ENCODE measurements around the gene RNF141. TPM values are rescaled to one million over a fixed set of nuclear protein-coding genes. Genes with fewer than 3 reads are reported as not detected.

The RNF141 gene
- total RNA-seq, 2 experiments from 2014 or later: 8.2 to 20.1 TPM

GRCh38 chr11:10526974-10527918, 13.7 kb downstream of the RNF141 start:
- no peak overlapping the region for H3K27ac ChIP-seq (ENCODE audit: low read depth, low read length, poor library complexity, severe bottlenecking)
- H3K9me3 ChIP-seq (ENCODE audit: low read length): no peaks in the 10 kb centered on the region
- no peak for DNase-seq (ENCODE audit: low spot score)
- no peak overlapping the region for H3K4me2 ChIP-seq (ENCODE audit: low read length)
- BruUV-seq (replicated peaks): no TSS peak
- H3K79me2 ChIP-seq (ENCODE audit: insufficient read depth, low read depth, low read length): no peaks in the 10 kb centered on the region
- ChIA-PET POLR2A (interaction anchor here (2.4 kb wide), 1 partner anchor 13 kb away, joined by 13 read pairs; the partner anchor contains the start of gene RNF141), CTCF (ENCODE audit: unreplicated experiment) (no interaction called here)
- H2AFZ ChIP-seq (ENCODE audit: low read length): no peak overlapping the region
- H3K4me3 ChIP-seq (ENCODE audit: low read depth, low read length, poor library complexity, severe bottlenecking): no peak overlapping the region
- H3K4me1 ChIP-seq (ENCODE audit: insufficient read depth, low read length, poor library complexity, severe bottlenecking): no peaks in the 10 kb centered on the region
- no peaks in the 10 kb centered on the region for H3K9me2 ChIP-seq (ENCODE audit: insufficient read depth, low read length)
- intact Hi-C loops (cut with micrococcal nuclease; ENCODE audit: unreplicated experiment): no loop called here
- H3K36me3 ChIP-seq (ENCODE audit: insufficient read depth, low read length): peaks cover 28% of the 10 kb centered on the region
- no peaks in the 10 kb centered on the region for H4K20me1 ChIP-seq (ENCODE audit: insufficient read depth, low read length)
- no peak for TF ChIP-seq CTCF (conservative IDR thresholded peaks at IDR 0.05; ENCODE audit: low read length)
- no peak for TF ChIP-seq EZH2phosphoT487 (IDR thresholded peaks at IDR 0.05; ENCODE audit: borderline replicate concordance, low read depth, low read length)

- no peak overlapping the region for H3K4me2 ChIP-seq (ENCODE audit: low read length)
- H3K27ac ChIP-seq (ENCODE audit: low read depth, low read length, poor library complexity, severe bottlenecking): no peak overlapping the region
- ChIA-PET POLR2A (no interaction called here), CTCF (ENCODE audit: unreplicated experiment) (no interaction called here)
- BruUV-seq (replicated peaks): no TSS peak
- DNase-seq (ENCODE audit: low spot score): no peak
- no peaks in the 10 kb centered on the region for H3K9me3 ChIP-seq (ENCODE audit: low read length)
- no peak overlapping the region for H2AFZ ChIP-seq (ENCODE audit: low read length)
- intact Hi-C loops (cut with micrococcal nuclease; ENCODE audit: unreplicated experiment): no loop called here
- peaks cover 30% of the 10 kb centered on the region for H3K36me3 ChIP-seq (ENCODE audit: insufficient read depth, low read length)
- no peaks in the 10 kb centered on the region for H3K79me2 ChIP-seq (ENCODE audit: insufficient read depth, low read depth, low read length)
- H3K9me2 ChIP-seq (ENCODE audit: insufficient read depth, low read length): no peaks in the 10 kb centered on the region
- H4K20me1 ChIP-seq (ENCODE audit: insufficient read depth, low read length): no peaks in the 10 kb centered on the region
- TF ChIP-seq CTCF (conservative IDR thresholded peaks at IDR 0.05; ENCODE audit: low read length): no peak
- no peak for TF ChIP-seq EZH2phosphoT487 (IDR thresholded peaks at IDR 0.05; ENCODE audit: borderline replicate concordance, low read depth, low read length)
- no peak overlapping the region for H3K4me3 ChIP-seq (ENCODE audit: low read depth, low read length, poor library complexity, severe bottlenecking)
- no peaks in the 10 kb centered on the region for H3K4me1 ChIP-seq (ENCODE audit: insufficient read depth, low read length, poor library complexity, severe bottlenecking)
These were observed 16.5 kb downstream of the RNF141 start for GRCh38 chr11:10524471-10524870.

GRCh38 chr11:10522921-10523320, 18.1 kb downstream of the RNF141 start:
- H3K36me3 ChIP-seq (ENCODE audit: insufficient read depth, low read length): peaks cover 26% of the 10 kb centered on the region
- H4K20me1 ChIP-seq (ENCODE audit: insufficient read depth, low read length): no peaks in the 10 kb centered on the region
- no peak overlapping the region for H3K27ac ChIP-seq (ENCODE audit: low read depth, low read length, poor library complexity, severe bottlenecking)
- intact Hi-C loops (cut with micrococcal nuclease; ENCODE audit: unreplicated experiment): no loop called here
- no peak overlapping the region for H3K4me3 ChIP-seq (ENCODE audit: low read depth, low read length, poor library complexity, severe bottlenecking)
- no peak overlapping the region for H3K4me2 ChIP-seq (ENCODE audit: low read length)
- no peaks in the 10 kb centered on the region for H3K79me2 ChIP-seq (ENCODE audit: insufficient read depth, low read depth, low read length)
- no peaks in the 10 kb centered on the region for H3K4me1 ChIP-seq (ENCODE audit: insufficient read depth, low read length, poor library complexity, severe bottlenecking)
- ChIA-PET POLR2A (no interaction called here), CTCF (ENCODE audit: unreplicated experiment) (no interaction called here)
- no peak for DNase-seq (ENCODE audit: low spot score)
- no peaks in the 10 kb centered on the region for H3K9me3 ChIP-seq (ENCODE audit: low read length)
- no peaks in the 10 kb centered on the region for H3K9me2 ChIP-seq (ENCODE audit: insufficient read depth, low read length)
- no peak for TF ChIP-seq EZH2phosphoT487 (IDR thresholded peaks at IDR 0.05; ENCODE audit: borderline replicate concordance, low read depth, low read length)
- no peak for TF ChIP-seq CTCF (conservative IDR thresholded peaks at IDR 0.05; ENCODE audit: low read length)
- no TSS peak for BruUV-seq (replicated peaks)
- H2AFZ ChIP-seq (ENCODE audit: low read length): no peak overlapping the region
